COLO668 (cell line): Measurements from ENCODE around the gene CENPL.
"Not testable (repeated sequence)": the region's sequence is repeated elsewhere in the genome, so short reads cannot be mapped to it uniquely, and the experiment has no call there.

ENCODE experiments used
- DNase-seq: peaks from one replicate; lab custom pipeline; 2025; ENCODE audit not compliant: unreplicated experiment; lab: John Stamatoyannopoulos, UW

Gene CENPL

GRCh38 chr1:173857363-173857917, 32.8 kb upstream of the CENPL start:
- no peak for DNase-seq

GRCh38 chr1:173856903-173857302, 32.2 kb upstream of the CENPL start:
- no peak for DNase-seq

- DNase-seq = no peak
These were observed 31.3 kb upstream of the CENPL start for GRCh38 chr1:173856014-173856413.

GRCh38 chr1:173853074-173853473, 28.4 kb upstream of the CENPL start:
- no peak for DNase-seq

GRCh38 chr1:173852105-173852504, 27.4 kb upstream of the CENPL start:
- DNase-seq = no peak

- DNase-seq = no peak
These were observed 8.1 kb upstream of the CENPL start for GRCh38 chr1:173832748-173833147.

- no peak for DNase-seq
These were observed 2.9 kb upstream of the CENPL start for GRCh38 chr1:173827611-173828010.

GRCh38 chr1:173823781-173824314, 835 bp downstream of the CENPL start:
- DNase-seq = no peak

- DNase-seq = no peak
These were observed 3.0 kb downstream of the CENPL start for GRCh38 chr1:173821680-173822079.

- DNase-seq = no peak
These were observed 6.2 kb downstream of the CENPL start for GRCh38 chr1:173818459-173818858.

- DNase-seq = not testable (repeated sequence)
These were observed 11.0 kb downstream of the CENPL start for GRCh38 chr1:173813654-173814053.

- DNase-seq = no peak
These were observed 21.7 kb downstream of the CENPL start for GRCh38 chr1:173802961-173803360.

GRCh38 chr1:173799995-173800394, 24.7 kb downstream of the CENPL start:
- DNase-seq = not testable (repeated sequence)

- no peak for DNase-seq
These were observed 26.6 kb downstream of the CENPL start for GRCh38 chr1:173798078-173798477.

- no peak for DNase-seq
These were observed 34.8 kb downstream of the CENPL start for GRCh38 chr1:173789841-173790240.

GRCh38 chr1:173784997-173785396, 39.7 kb downstream of the CENPL start:
- DNase-seq = no peak

GRCh38 chr1:173779936-173780335, 44.7 kb downstream of the CENPL start:
- no peak for DNase-seq

GRCh38 chr1:173775578-173776226, 49.0 kb downstream of the CENPL start:
- DNase-seq = no peak

GRCh38 chr1:173771560-173771959, 53.1 kb downstream of the CENPL start:
- no peak for DNase-seq

- DNase-seq = not testable (repeated sequence)
These were observed 54.4 kb downstream of the CENPL start for GRCh38 chr1:173770330-173770729.

GRCh38 chr1:173768827-173769226, 55.9 kb downstream of the CENPL start:
- DNase-seq = no peak

GRCh38 chr1:173768206-173768605, 56.5 kb downstream of the CENPL start:
- DNase-seq = no peak

GRCh38 chr1:173764331-173764730, 60.4 kb downstream of the CENPL start:
- not testable (repeated sequence) for DNase-seq
